Natural killer cell (primary cell): ENCODE results near the gene CEP128. TPM values are rescaled to one million over a fixed set of nuclear protein-coding genes. Genes with fewer than 3 reads are reported as not detected.

Experiments used
- ATAC-seq, 3 donors: fragments of 150-1000 bp in 2 of 3; fragments of 200-7000 bp in 1 of 3; cut with Tn5 transposase; 1 replicate in 1 of 3; 2 replicates in 2 of 3; pipeline ENCODE4 v1.10.0; 2021; ENCODE audit warnings: mild to moderate bottlenecking in 2 of 3, moderate library complexity in 2 of 3
- DNase-seq, 2 donors: peaks; one replicate each; pipeline versions ENCODE4 v3.0.0 to v3.0.0-alpha.2; 2013 to 2021; ENCODE audit warnings: mixed read lengths in 1 of 2
- H3K27ac ChIP-seq: one replicate; pipeline ENCODE4 v1.5.1; 2013; ENCODE audit warnings: mild to moderate bottlenecking, low read length
- H3K27me3 ChIP-seq: one replicate; pipeline ENCODE4 v1.6.1; 2013; ENCODE audit warnings: low read length; ENCODE audit not compliant: control insufficient read depth, insufficient read depth
- H3K36me3 ChIP-seq: one replicate; pipeline ENCODE4 v1.6.1; 2013; ENCODE audit warnings: low read length; ENCODE audit not compliant: control insufficient read depth, insufficient read depth
- H3K4me1 ChIP-seq: one replicate; pipeline ENCODE4 v1.6.1; 2013; ENCODE audit warnings: low read length; ENCODE audit not compliant: control insufficient read depth, insufficient read depth
- H3K4me3 ChIP-seq: one replicate; pipeline ENCODE4 v1.5.1; 2013; ENCODE audit warnings: low read length
- H3K9me3 ChIP-seq: one replicate; pipeline ENCODE4 v1.6.1; 2013; ENCODE audit warnings: low read length; ENCODE audit not compliant: control insufficient read depth, insufficient read depth
- H3K27ac Mint-ChIP-seq, 2 donors: one replicate each; pipeline ENCODE4 v1.8.0; 2022; ENCODE audit warnings: mild to moderate bottlenecking in 2 of 2, mixed read lengths in 2 of 2, moderate library complexity in 1 of 2
- H3K27me3 Mint-ChIP-seq, 2 donors: one replicate each; pipeline ENCODE4 v1.8.0; 2022; ENCODE audit warnings: low read depth in 2 of 2, mixed read lengths in 2 of 2
- H3K36me3 Mint-ChIP-seq: one replicate; pipeline ENCODE4 v1.8.0; 2022; ENCODE audit warnings: mixed read lengths
- H3K4me1 Mint-ChIP-seq, 2 donors: one replicate each; pipeline ENCODE4 v1.8.0; 2022; ENCODE audit warnings: mixed read lengths in 2 of 2
- H3K4me3 Mint-ChIP-seq: one replicate; pipeline ENCODE4 v1.8.0; 2022; ENCODE audit warnings: mild to moderate bottlenecking, moderate library complexity, mixed read lengths
- H3K9me3 Mint-ChIP-seq, 2 donors: one replicate each; pipeline ENCODE4 v1.8.0; 2022; ENCODE audit warnings: mixed read lengths in 2 of 2
- CTCF ChIP-seq: fragments of 200-600 bp; IDR thresholded peaks from one replicate; pipeline ENCODE4 v1.8.0; 2022; ENCODE audit warnings: antibody characterized with exemption
- WGBS: methylation state at CpG from one replicate; pipeline ENCODE4 v1.1.7; 2013; ENCODE audit warnings: missing lambda C conversion rate; ENCODE audit not compliant: insufficient coverage; 5-methylcytosine and 5-hydroxymethylcytosine counted together
- intact Hi-C: fragments of 100-400 bp; cut with micrococcal nuclease; formaldehyde crosslinking; loops from one replicate; pipeline ENCODE4 v1.14.2; 2022
- total RNA-seq, 4 donors: library from RNA; stranded (reverse); fragments of 120-200 nt in 1 of 4; gene quantifications; one replicate each; pipeline versions ENCODE4 v1.2.3 to v1.2.4, GENCODE V29; 2013 to 2022

The CEP128 gene
- total RNA-seq, 3 donors from 2014 or later (not counting 1 experiment from before 2014, with no cell fraction given): 14.4 to 16.7 (median 15.6) TPM

DNA sequence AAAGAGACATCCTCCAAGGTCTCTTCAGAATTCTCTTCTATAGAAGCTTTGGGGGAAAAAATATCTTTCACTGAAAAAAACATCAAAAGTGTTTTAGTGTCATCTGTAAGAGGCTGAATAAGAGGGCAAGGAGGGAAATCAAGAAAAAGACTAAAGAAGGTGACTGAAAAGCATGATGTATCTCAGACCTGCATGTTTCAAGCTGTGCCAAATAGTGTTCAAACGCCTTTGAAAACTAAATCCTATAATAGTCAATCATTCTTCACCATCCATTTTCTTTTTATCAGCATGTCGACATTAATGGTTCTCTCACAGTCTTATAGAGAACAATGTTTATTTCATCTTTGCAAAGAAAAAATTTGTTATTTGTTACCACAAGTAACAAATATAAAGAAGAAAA is 94.5 kb downstream of the CEP128 start:
- H3K4me3 Mint-ChIP-seq: no peak overlapping the region
- no peaks in the 10 kb centered on the region for H3K9me3 Mint-ChIP-seq
- ATAC-seq (no peak), DNase-seq (no peak)
- no peak overlapping the region for H3K27ac ChIP-seq
- no peaks in the 10 kb centered on the region for H3K36me3 Mint-ChIP-seq
- no peaks in the 10 kb centered on the region for H3K4me1 ChIP-seq
- intact Hi-C loops: no loop called here
- H3K27me3 ChIP-seq: no peaks in the 10 kb centered on the region
- no peak overlapping the region for H3K4me3 ChIP-seq
- TF ChIP-seq CTCF: no peak
- no peaks in the 10 kb centered on the region for H3K27me3 Mint-ChIP-seq
- no peak overlapping the region for H3K27ac Mint-ChIP-seq
- H3K4me1 Mint-ChIP-seq: no peaks in the 10 kb centered on the region
- no peaks in the 10 kb centered on the region for H3K36me3 ChIP-seq
- 100% methylated on average over 1 of the region's 2 CpGs for WGBS
- H3K9me3 ChIP-seq: no peaks in the 10 kb centered on the region

DNA sequence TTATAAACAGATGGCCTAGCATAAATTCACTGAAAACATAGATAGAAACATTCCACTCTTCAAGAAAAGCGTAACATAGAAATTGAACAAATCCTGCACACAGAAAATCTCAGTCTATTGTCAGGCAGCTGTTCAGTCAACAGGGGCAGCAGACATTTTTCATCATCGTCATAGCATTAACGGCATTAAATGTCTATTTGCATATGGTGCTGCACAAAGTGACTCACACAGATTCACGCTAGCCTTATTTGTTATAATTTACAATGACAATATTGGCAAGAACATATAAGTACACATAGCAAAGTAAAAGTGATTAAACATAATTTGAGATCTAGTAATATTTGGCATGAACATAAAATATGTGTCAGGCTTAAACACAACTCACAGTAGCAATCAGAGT is 95.7 kb downstream of the CEP128 start:
- no peak for TF ChIP-seq CTCF
- Histone ChIP-seq H3K4me1 (no peaks in the 10 kb centered on the region), H3K4me3 (no peak overlapping the region), H3K27me3 (no peaks in the 10 kb centered on the region), H3K36me3 (no peaks in the 10 kb centered on the region), H3K27ac (no peak overlapping the region), H3K9me3 (no peaks in the 10 kb centered on the region)
- H3K4me1 Mint-ChIP-seq: no peaks in the 10 kb centered on the region
- H3K36me3 Mint-ChIP-seq: no peaks in the 10 kb centered on the region
- intact Hi-C loops: no loop called here
- ATAC-seq (no peak), DNase-seq (no peak)
- no peaks in the 10 kb centered on the region for H3K9me3 Mint-ChIP-seq
- H3K4me3 Mint-ChIP-seq: no peak overlapping the region
- H3K27me3 Mint-ChIP-seq: no peaks in the 10 kb centered on the region
- H3K27ac Mint-ChIP-seq: no peak overlapping the region
- 94% methylated on average over 4 of the region's 4 CpGs for WGBS

- H3K4me3 Mint-ChIP-seq: no peak overlapping the region
- no peaks in the 10 kb centered on the region for H3K9me3 Mint-ChIP-seq
- TF ChIP-seq CTCF: no peak
- Histone ChIP-seq H3K4me3 (no peak overlapping the region), H3K9me3 (no peaks in the 10 kb centered on the region), H3K4me1 (no peaks in the 10 kb centered on the region), H3K27ac (no peak overlapping the region), H3K36me3 (no peaks in the 10 kb centered on the region), H3K27me3 (no peaks in the 10 kb centered on the region)
- 82% methylated on average over 2 of the region's 2 CpGs for WGBS
- no peaks in the 10 kb centered on the region for H3K4me1 Mint-ChIP-seq
- DNase-seq: no peak
- no peaks in the 10 kb centered on the region for H3K27me3 Mint-ChIP-seq
- intact Hi-C loops: no loop called here
- no peak for ATAC-seq
- H3K36me3 Mint-ChIP-seq: no peaks in the 10 kb centered on the region
- no peak overlapping the region for H3K27ac Mint-ChIP-seq
These were observed 96.7 kb downstream of the CEP128 start for GRCh38 chr14:80844872-80845271.

DNA sequence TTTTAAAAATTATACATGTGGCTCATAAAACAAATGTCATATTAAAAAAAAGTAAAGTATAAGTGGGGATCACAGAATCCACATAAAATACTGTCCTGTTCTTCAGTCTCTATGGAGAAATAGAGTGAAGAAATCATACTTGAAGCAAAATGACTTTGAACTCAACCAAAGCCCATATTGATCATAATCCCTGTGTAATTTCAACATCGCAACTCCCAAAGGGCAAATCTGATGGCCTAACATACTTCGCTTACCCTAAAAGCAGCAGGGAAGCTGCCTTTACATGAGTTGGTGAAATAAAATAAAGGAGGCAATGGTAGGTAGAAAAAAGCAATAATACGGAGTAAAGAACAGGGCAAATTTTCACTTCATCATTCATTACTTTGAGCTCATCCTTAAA is 101.8 kb downstream of the CEP128 start:
- no peak overlapping the region for H3K27ac Mint-ChIP-seq
- Histone ChIP-seq H3K27ac (no peak overlapping the region), H3K4me3 (no peak overlapping the region), H3K36me3 (no peaks in the 10 kb centered on the region), H3K27me3 (no peaks in the 10 kb centered on the region), H3K9me3 (no peaks in the 10 kb centered on the region), H3K4me1 (no peaks in the 10 kb centered on the region)
- H3K9me3 Mint-ChIP-seq: no peaks in the 10 kb centered on the region
- intact Hi-C loops: no loop called here
- TF ChIP-seq CTCF: no peak
- 100% methylated on average over 1 of the region's 3 CpGs for WGBS
- H3K36me3 Mint-ChIP-seq: no peaks in the 10 kb centered on the region
- DNase-seq (no peak), ATAC-seq (no peak)
- H3K4me1 Mint-ChIP-seq: no peaks in the 10 kb centered on the region
- H3K27me3 Mint-ChIP-seq: no peaks in the 10 kb centered on the region
- H3K4me3 Mint-ChIP-seq: no peak overlapping the region
